Measurements from ENCODE around the gene TRIM41.

Gene TRIM41

DNA sequence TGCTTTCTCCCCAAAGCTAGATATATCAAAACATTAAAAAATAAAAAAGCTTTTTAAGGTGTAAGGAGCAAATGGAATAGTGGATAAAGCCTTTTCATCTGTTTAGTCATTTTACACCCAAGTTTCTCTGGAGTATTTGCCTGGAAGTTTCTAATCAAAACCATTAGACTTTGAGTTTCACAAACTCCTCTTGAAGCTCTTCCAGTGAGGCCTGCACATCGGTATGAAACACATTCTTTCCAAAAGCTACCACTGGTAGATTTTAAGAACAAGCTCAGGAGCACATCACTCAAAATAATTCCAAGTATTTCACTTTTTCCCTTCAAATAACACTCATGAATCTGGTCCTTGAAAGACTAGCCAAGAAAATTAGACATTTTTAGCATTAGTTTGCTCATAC, 32.2 kb downstream of the TRIM41 start:
- H3K27ac ChIP-seq, result no peak overlapping the region
- TF ChIP-seq ZFX (IDR thresholded peaks at IDR 0.05; ENCODE audit: borderline replicate concordance), result no peak
- TF ChIP-seq, protein P1, sequence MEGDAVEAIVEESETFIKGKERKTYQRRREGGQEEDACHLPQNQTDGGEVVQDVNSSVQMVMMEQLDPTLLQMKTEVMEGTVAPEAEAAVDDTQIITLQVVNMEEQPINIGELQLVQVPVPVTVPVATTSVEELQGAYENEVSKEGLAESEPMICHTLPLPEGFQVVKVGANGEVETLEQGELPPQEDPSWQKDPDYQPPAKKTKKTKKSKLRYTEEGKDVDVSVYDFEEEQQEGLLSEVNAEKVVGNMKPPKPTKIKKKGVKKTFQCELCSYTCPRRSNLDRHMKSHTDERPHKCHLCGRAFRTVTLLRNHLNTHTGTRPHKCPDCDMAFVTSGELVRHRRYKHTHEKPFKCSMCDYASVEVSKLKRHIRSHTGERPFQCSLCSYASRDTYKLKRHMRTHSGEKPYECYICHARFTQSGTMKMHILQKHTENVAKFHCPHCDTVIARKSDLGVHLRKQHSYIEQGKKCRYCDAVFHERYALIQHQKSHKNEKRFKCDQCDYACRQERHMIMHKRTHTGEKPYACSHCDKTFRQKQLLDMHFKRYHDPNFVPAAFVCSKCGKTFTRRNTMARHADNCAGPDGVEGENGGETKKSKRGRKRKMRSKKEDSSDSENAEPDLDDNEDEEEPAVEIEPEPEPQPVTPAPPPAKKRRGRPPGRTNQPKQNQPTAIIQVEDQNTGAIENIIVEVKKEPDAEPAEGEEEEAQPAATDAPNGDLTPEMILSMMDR (IDR thresholded peaks at IDR 0.05), result no peak

DNA sequence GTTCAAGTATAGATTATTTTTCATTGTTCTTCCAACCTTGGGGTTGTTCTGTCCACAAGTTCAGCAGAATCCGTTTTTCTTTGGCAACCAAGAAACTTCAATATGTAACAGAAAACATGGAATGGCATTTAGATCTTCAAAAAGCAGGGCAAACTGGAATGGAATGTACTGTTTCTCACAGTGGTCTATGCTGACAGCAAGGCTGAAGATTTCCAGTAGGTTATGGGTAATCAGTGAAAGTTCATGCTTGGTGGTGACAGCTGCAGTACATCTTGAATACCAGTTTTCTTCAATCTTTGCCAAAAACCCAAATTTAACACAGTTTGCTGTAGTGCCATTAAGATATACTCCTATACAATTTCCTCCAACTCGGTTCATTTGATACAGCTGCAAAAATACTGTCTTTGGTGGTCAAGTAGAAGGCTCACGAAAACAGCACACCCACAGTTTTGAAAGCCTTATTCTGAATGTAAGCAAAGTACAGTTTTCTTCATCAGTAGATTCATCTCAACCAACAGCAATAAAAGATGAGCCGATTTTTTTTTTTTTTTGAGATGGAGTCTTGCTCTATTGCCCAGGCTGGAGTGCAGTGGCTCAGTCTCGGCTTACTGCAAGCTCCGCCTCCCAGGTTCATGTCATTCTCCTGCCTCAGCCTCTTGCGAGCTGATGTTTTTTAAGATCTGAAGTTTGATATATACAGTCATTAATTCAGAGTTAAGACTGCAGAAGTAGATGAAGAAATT, 32.9 kb downstream of the TRIM41 start:
- TF ChIP-seq, protein P1 (IDR thresholded peaks at IDR 0.05), result no peak
- no peak for TF ChIP-seq ZFX (IDR thresholded peaks at IDR 0.05; ENCODE audit: borderline replicate concordance)
- no peak overlapping the region for H3K27ac ChIP-seq

DNA sequence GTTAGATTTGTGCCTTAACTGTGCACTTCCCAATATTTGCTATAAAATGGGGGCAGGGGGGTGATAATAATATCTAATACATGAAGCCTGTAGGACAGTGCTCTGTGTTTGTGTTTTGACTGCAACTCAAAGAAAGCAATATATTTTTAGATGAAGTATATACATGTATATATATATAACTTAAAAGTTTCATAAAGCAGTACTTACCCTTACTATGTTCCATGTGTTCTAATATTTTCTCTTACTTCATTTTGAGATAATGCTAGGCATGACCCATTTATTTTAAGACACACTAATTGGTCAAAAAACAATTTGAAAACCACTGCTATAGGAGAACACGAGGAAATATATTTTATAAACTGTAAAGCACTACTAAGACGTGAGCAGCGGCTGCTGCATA, 35.5 kb downstream of the TRIM41 start:
- no peak for TF ChIP-seq ZFX (IDR thresholded peaks at IDR 0.05; ENCODE audit: borderline replicate concordance)
- TF ChIP-seq, protein P1 (IDR thresholded peaks at IDR 0.05), result no peak
- H3K27ac ChIP-seq, result peak overlapping the region; percentile 7; the same call in 1 of the 2 replicates

DNA sequence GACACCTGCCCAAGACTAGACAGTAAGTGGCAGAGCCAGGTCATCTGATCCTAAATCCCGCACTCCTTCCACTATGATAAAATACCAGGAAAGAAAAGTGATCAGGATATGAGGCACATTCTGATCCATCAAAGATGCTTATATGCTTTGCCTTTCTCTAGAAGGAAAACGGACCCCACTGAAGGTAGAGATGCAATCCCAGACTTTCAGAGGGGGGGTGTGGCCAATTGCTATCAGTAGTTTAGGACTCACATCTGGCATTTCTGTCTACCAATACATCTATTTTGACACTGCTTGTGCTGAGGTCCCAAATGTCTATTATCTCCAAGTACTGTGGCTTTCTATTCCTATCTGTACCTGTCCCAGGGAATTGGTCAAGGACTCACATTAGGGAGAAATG, 36.2 kb downstream of the TRIM41 start:
- peak overlapping the region; percentile 7; the same call in 1 of the 2 replicates for H3K27ac ChIP-seq
- TF ChIP-seq, protein P1 (IDR thresholded peaks at IDR 0.05), result 0 out of 2 replicates have a peak, but pooled peaks have one; percentile 7
- TF ChIP-seq ZFX (IDR thresholded peaks at IDR 0.05; ENCODE audit: borderline replicate concordance), result no peak

DNA sequence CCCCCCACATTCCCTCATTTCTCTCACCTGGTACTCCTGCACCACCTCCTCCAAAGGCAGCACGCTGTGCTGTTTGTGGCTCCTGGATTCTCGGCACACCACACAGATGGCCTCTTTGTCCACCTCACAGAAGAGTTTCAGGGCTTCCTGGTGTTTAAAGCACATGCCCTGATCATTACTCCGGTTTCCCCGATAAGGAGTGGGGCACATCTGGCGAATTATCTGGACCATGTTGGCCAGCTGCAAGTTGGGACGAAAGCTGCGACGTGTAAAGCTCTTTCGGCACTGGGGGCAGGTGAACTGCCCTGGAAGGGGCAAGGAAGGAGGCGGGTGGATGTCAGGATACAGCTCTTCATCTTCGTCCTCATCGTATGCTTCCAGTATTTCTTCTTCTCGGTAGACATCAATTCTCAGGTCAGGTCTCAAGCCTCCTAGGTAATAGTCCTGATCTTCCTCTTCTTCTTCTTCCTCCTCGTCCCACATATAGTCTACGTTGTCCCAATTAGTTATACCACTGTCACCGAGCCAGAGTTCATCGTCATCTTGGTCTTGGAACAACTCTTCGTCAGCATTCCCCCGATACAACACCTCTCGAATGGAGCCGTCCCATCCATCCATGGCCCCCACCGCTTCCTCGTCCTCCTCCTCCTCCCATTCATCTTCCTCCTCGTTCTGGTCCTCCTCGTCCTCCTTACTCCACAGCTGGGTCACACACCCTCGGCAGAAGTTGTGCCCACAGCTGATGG, 37.1 kb downstream of the TRIM41 start:
- TF ChIP-seq ZFX (IDR thresholded peaks at IDR 0.05; ENCODE audit: borderline replicate concordance), result no peak
- TF ChIP-seq, protein P1 (IDR thresholded peaks at IDR 0.05), result no peak
- peak overlapping the region; percentile 90 for H3K27ac ChIP-seq

DNA sequence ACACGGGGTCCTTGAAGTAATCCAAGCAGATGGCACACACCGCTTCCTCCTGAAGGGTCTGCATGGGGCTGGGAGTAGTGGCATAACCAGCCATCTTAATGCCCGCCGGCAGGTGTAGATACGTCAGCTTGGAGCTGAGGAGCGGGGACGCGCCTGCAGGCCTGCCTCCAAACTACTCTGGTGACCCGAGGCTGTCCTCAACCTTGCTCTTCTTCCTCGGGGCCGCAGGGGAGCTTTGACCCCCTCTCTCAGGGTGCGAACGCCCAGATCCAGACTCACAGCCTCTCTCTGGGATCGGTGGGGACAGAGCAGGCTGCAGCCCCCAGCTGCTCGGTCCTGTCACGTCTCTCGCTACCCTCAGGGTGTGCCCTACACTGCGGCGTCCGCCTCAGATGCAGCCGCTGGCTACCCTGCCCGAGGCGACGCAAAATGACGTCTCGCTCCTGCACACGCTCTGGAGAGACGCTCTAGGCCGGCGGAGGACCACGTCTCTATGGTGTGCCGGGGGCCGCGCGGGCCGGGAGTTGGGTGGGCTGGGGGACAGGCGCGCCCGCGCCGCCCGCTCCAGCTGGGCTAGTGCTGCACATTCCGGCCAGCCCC, 37.7 kb downstream of the TRIM41 start, which contains the start of gene TRIM52:
TSS of gene TRIM52 (minus strand) at position 424 of the 600 bp plus-strand sequence. CDS start at position 94, 330 bp downstream.
- no peak for TF ChIP-seq ZFX (IDR thresholded peaks at IDR 0.05; ENCODE audit: borderline replicate concordance)
- TF ChIP-seq, protein P1 (IDR thresholded peaks at IDR 0.05), result no peak
- H3K27ac ChIP-seq, result peak within 1 kb of the TSS; percentile 90
